Upper lobe of right lung (tissue), 1 donor: Measurements from ENCODE around the gene FOXN1. TPM values are rescaled to one million over a fixed set of nuclear protein-coding genes. Genes with fewer than 3 reads are reported as not detected.
"Not testable (repeated sequence)": the region's sequence is repeated elsewhere in the genome, so short reads cannot be mapped to it uniquely, and the experiment has no call there.

Source experiments
- ATAC-seq: fragments of 200-7000 bp; cut with Tn5 transposase; one replicate; pipeline ENCODE4 v1.9.1; 2020; ENCODE audit warnings: mild to moderate bottlenecking, moderate library complexity
- DNase-seq: peaks from one replicate; pipeline ENCODE4 v3.0.0-alpha.2; 2020
- H3K27ac ChIP-seq: fragments of 200-600 bp; one replicate; pipeline ENCODE4 v1.8.0; 2022
- H3K27me3 ChIP-seq: fragments of 200-600 bp; one replicate; pipeline ENCODE4 v1.8.0; 2022; ENCODE audit warnings: mild to moderate bottlenecking
- H3K36me3 ChIP-seq: fragments of 200-600 bp; one replicate; pipeline ENCODE4 v1.8.0; 2022
- H3K4me1 ChIP-seq: fragments of 200-600 bp; one replicate; pipeline ENCODE4 v1.8.0; 2022
- H3K4me3 ChIP-seq: fragments of 200-600 bp; one replicate; pipeline ENCODE4 v1.8.0; 2022; ENCODE audit warnings: mild to moderate bottlenecking
- H3K9me3 ChIP-seq: fragments of 200-600 bp; one replicate; pipeline ENCODE4 v1.8.0; 2022
- intact Hi-C: fragments of 100-400 bp; cut with DNase I; formaldehyde crosslinking; loops from one replicate; pipeline ENCODE4 v1.11.0; 2022
- total RNA-seq: library from RNA; stranded (reverse); fragmentation: NEBNext Ultra II Directional; extraction: Animal tissue kit (Norgen Biotek cat#: 25700); gene quantifications from one replicate; pipeline ENCODE4 v1.2.1, GENCODE V29; 2021
- TF ChIP-seq, protein P1 (sequence below): fragments of 200-600 bp; IDR thresholded peaks from one replicate; pipeline ENCODE4 v1.8.0; 2022; ENCODE audit warnings: antibody characterized with exemption
- donor health status: DM: no; HTN: yes; CAD: no; lungs with severe emphysema.

Gene FOXN1
- total RNA-seq, 1 donor from 2014 or later = 0.35 TPM

DNA sequence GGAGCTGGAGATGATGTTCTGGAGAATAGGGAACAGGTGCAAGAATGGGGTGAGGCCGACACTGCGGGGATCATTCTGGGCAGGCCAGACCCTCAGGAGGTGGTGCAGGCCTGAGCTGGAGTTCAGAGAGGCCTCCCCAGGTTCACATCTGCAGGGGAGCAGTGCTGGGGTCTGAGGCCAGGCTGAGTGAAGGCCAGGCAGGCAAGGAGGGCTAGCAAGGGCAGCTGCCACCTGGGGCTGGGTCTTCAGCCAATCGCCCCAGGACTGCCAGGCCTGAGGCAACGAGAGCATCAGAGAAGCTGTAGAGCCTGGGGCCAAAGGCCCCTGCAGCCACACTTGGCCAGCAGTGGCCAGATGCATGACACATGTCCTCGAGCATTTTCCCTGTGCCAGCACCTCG lies 14.5 kb downstream of the FOXN1 start:
- Histone ChIP-seq H3K4me1 (no peaks in the 10 kb centered on the region), H3K36me3 (no peaks in the 10 kb centered on the region), H3K4me3 (no peak overlapping the region), H3K27me3 (no peaks in the 10 kb centered on the region), H3K9me3 (no peaks in the 10 kb centered on the region), H3K27ac (no peak overlapping the region)
- DNase-seq (no peak), ATAC-seq (no peak)
- intact Hi-C loops = no loop called here
- TF ChIP-seq, protein P1, sequence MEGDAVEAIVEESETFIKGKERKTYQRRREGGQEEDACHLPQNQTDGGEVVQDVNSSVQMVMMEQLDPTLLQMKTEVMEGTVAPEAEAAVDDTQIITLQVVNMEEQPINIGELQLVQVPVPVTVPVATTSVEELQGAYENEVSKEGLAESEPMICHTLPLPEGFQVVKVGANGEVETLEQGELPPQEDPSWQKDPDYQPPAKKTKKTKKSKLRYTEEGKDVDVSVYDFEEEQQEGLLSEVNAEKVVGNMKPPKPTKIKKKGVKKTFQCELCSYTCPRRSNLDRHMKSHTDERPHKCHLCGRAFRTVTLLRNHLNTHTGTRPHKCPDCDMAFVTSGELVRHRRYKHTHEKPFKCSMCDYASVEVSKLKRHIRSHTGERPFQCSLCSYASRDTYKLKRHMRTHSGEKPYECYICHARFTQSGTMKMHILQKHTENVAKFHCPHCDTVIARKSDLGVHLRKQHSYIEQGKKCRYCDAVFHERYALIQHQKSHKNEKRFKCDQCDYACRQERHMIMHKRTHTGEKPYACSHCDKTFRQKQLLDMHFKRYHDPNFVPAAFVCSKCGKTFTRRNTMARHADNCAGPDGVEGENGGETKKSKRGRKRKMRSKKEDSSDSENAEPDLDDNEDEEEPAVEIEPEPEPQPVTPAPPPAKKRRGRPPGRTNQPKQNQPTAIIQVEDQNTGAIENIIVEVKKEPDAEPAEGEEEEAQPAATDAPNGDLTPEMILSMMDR = no peak

DNA sequence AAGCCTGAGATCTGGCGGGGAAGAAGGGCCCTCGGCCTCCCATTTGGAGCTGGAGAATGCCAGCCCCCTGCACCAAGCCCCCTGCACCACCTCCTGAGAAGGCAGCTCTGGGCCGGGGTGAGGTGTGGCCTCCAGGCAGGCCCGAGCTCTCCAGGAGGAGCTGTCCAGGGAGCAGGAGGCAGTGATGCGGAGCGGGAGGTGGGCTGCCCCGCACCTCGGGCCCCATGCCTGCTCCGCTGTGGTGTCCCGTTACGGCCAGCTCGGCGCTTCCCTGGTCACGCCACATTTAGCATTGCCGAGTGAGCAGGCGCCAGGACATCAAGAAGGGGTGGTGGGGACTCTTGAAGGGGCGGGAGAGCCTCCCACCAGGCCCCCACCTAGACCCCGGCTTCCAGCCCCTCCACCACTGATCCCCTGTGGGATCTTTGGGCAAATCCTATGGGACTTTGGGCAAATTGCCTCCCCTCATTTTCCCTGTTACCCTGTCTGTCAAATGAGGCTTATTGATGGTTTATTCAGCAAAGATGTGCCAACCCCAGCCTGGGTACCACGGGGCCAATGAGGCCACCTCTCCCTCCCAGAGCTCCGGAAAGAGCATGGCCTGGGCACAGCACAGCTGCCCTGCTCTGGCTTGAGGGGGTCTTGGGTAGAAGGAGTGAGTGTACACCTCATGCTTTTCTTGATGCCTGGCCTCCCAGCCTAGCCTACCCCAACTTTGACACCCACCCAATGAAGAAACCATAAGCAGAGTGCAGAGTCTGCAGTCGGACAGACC lies 15.3 kb downstream of the FOXN1 start:
- TF ChIP-seq, protein P1 = no peak
- no peak overlapping the region for H3K4me3 ChIP-seq
- DNase-seq (no peak), ATAC-seq (no peak)
- no peaks in the 10 kb centered on the region for H3K36me3 ChIP-seq
- no peaks in the 10 kb centered on the region for H3K4me1 ChIP-seq
- no peak overlapping the region for H3K27ac ChIP-seq
- H3K9me3 ChIP-seq = no peaks in the 10 kb centered on the region
- intact Hi-C loops = no loop called here
- no peaks in the 10 kb centered on the region for H3K27me3 ChIP-seq

DNA sequence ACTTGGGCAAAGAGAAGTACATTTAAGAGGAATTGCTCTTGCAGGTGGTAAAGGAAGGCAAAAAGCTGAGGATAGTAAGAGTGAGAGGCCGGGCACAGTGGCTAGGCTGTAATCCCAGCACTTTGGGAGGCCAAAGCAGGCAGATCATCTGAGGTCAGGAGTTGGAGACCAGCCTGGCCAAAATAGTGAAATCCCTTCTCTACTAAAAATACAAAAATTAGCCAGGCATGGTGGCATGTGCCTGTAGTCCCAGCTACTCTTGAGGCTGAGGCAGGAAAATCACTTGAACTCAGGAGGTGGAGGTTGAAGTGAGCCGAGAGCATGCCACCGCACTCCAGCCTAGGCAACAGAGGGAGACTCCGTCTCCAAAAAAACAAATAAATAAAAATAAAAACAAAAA lies 16.1 kb downstream of the FOXN1 start:
- ATAC-seq, H3K4me1 ChIP-seq, H3K4me3 ChIP-seq, H3K27ac ChIP-seq, intact Hi-C loops, DNase-seq, H3K27me3 ChIP-seq, H3K36me3 ChIP-seq, H3K9me3 ChIP-seq: not testable (repeated sequence)

DNA sequence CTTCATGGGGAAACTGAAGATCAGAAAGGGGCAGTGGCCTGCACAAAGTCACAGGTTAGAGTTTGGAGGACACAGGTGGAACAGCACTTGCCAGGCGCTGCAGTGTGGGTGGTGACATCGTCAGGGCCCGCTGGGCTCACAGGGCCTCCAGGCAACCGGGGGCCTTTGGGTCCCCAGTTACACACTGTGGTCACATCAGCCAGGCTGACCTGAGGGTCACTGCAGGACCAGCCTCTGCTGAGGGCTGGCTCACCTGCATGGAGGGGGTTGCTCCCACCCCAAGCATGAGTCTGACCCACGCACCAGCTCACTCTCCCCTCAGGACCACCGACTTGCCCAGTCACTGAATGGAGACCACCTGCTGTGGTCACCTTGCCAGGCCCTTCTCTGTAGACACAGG lies 17.0 kb downstream of the FOXN1 start:
- Histone ChIP-seq H3K36me3 (no peaks in the 10 kb centered on the region), H3K4me1 (no peaks in the 10 kb centered on the region), H3K27me3 (no peaks in the 10 kb centered on the region), H3K27ac (no peak overlapping the region), H3K4me3 (no peak overlapping the region), H3K9me3 (no peaks in the 10 kb centered on the region)
- ATAC-seq (no peak), DNase-seq (no peak)
- intact Hi-C loops = no loop called here
- TF ChIP-seq, protein P1 = no peak

DNA sequence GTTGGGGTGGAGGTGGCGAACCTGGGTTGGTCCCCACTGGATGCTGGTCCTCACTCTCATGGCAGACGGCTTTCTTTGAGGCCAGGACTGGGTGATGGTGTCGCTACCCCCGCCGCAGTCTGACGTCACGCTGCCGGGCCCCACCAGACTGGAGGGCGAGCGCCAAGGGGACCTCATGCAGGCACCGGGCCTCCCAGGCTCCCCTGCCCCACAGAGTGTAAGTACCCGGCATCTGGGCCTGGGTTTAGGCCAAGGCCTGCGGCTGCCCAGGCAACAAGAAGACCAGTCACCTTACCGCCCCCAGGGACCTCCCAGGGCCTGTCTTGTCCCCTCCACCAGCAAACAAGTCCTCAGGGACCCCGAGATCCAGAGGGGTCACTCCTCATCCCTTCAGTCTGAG lies 17.7 kb downstream of the FOXN1 start:
- Histone ChIP-seq H3K4me3 (no peak overlapping the region), H3K36me3 (no peaks in the 10 kb centered on the region), H3K9me3 (no peaks in the 10 kb centered on the region), H3K4me1 (no peaks in the 10 kb centered on the region), H3K27ac (no peak overlapping the region), H3K27me3 (no peaks in the 10 kb centered on the region)
- ATAC-seq = no peak
- intact Hi-C loops = no loop called here
- TF ChIP-seq, protein P1 = no peak
- DNase-seq = no peak

DNA sequence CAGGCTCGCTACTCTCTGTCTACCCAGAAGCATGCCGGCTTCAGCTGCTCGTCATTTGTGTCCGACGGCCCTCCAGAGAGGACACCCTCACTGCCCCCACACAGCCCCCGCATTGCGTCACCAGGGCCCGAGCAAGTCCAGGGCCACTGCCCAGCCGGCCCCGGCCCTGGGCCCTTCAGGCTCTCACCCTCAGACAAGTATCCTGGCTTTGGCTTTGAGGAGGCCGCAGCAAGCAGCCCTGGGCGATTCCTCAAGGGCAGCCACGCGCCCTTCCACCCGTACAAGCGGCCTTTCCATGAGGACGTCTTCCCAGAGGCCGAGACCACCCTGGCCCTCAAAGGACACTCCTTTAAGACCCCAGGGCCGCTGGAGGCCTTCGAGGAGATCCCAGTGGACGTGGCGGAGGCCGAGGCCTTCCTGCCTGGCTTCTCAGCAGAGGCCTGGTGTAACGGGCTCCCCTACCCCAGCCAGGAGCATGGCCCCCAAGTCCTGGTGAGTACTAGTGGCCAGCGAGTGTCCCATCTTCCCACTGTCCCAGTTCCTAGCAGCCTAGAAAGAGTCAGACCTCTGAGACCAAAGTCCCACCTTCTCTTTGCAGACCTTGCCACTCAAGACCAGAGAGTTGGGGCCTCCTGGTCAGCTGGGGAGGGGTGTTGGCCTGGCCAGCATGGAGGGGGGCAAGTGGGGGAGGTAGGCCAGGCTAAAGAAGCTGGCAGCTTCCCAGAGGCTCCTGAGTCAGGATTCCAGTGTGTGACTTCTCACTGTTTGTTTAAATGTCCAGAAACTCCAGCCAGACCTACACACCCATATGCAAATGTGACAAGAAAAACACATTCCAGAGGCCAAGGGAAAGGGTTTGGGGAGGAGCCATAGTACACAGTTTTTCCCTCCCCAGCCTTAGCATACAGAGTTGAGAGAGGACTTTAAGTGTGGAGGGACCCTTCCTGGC lies 18.6 kb downstream of the FOXN1 start:
- intact Hi-C loops = no loop called here
- Histone ChIP-seq H3K27me3 (no peaks in the 10 kb centered on the region), H3K4me1 (no peaks in the 10 kb centered on the region), H3K27ac (peak overlapping the region; percentile 15), H3K36me3 (no peaks in the 10 kb centered on the region), H3K4me3 (no peak overlapping the region), H3K9me3 (no peaks in the 10 kb centered on the region)
- ATAC-seq = peak; percentile 77
- DNase-seq = peak; percentile 80
- TF ChIP-seq, protein P1 = no peak
